8988T (cell line): ENCODE results near the gene PPP2R2C.

Source experiments
- DNase-seq: peaks from one replicate; pipeline ENCODE4 v3.0.0; 2011

Gene PPP2R2C

DNA sequence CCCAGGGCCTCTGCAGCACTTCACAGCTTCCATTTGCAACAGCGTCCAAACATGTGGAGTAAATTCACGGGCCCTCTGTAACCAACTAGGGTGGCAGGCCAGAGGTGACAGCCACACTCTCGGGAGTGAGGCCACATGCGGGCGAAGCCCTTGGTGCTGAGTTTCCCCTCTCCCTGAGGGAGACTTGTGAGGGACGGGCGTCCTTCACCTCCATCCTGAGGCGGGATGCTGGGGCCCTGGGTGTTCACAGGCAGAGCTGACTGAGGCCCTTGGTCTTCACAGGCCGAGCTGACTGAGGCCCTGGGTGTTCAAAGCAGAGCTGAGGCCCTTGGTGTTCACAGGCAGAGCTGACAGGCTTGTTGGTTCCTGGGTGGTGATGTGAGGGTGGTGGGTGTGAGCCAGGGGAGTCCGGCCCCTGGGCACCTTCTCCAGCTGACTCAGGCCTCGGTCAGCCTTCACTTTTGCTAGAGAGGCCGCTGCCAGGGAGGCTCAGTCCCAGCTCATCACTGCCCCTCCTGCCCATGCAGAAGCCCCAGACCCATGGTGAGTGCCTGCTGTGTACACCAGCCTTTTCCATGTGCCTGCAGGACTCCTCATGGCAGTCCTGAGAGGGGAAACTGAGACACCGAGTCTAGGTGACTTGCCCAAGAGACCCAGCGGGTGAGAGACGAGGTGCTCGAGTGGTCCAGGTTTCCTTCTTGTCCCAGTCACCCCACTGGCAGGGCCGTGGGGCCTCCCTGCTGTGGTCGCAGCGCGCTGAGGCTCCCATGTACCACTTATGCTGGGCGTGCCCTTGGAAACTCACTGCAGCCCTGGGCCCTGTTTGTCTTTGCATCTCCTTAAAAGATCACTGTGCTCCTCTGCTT lies 194.2 kb downstream of the PPP2R2C start:
- no peak for DNase-seq

DNA sequence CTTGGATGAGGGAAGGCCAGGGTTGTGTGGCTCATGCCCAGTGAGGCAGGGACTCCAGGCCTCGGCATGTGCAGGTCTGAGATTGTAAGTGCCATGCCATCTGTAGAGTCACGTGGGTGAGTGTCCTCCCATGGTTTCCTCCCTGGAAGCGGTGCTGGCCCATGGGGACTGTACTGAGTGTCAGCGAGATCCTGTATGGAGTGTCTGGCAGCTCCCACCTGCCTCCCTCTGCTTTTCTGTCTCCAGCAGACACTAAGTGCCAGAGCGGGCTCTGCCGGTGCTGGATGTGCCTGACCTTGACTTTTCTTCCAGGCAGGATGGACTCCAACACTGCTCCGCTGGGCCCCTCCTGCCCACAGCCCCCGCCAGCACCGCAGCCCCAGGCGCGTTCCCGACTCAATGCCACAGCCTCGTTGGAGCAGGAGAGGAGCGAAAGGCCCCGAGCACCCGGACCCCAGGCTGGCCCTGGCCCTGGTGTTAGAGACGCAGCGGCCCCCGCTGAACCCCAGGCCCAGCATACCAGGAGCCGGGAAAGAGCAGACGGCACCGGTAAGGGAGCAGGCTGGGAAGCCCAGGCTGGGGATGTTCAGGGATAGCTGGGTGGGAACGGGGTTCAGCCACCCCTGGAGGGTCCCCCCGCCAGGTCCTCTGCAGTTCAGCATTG lies 195.1 kb downstream of the PPP2R2C start:
- DNase-seq, result no peak

DNA sequence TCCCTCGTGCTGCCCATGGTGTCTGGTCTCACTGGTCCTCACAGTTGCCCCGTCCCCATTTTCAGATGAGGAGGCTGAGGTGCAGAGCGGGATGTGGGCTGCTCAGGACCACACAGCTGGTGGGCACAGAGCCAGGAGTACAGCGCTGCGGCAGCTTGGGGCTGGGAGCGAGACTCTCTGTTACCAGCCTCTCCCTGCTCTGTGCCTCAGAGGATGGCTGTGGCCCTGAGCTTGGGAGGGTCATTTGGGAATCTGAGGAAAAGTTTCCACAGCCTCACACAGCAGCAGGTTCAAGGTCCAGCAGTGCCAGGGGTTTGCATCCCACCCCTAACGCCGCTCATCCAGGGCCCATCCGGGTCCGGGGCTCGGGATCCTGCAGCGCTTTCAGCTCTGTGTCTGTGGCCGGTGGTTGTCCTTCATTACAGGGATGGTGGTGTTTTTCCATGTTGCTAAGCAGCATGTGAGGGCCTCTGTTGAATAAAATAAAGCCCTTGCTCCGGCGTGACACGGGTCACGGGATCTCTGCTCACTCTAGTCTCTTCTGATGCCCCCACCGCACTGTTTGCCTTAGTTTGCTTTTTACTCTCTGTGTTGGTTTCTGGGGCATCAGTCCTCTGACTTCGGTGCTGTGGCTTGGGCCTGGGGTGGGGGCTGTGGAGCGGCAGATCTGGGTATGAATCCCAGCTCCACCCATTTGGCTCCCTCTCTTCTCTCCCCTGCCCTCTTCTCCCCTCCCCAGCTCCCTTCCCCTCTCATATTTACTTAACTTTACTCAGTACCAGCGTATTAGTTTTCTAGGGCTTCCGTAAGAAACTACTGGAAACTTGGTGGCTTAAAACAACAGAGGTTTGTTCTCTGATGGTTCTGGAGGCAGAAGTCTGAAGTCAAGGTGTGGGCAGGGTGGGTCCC lies 196.3 kb downstream of the PPP2R2C start:
- no peak for DNase-seq

DNA sequence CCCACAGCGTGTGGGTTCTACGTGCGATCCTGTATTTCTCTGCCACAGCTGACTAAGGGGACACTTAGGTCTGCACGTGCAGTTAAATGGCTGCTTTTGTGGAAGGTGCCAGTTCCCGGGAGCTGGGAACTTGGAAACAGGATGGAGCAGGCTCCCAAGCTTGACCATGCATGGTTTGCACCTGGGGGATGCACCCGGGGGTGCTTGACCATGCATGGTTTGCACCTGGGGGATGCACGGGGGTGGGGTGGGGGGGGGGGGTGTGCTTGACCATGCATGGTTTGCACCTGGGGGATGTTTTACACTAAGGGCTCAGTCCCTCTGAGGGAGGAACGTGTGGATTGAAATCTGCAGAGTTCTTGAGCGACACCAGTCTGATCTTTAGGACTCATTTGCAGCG lies 197.1 kb downstream of the PPP2R2C start:
- no peak for DNase-seq

DNA sequence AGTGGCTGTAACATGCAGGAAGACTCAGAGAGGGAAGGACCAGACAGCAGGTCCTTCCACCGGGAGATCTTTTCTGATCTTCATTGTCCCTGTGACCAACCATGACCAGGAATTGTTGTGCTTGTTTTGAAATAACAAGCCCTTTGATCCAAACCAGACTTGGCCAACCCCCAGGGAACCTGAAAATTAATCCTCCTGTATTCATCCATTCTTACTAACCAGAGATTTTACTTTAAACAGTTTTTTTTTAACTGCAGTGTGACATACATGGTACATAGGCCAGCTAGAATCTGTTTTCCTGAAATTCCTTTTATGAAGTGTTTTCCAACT lies 198.8 kb downstream of the PPP2R2C start:
- no peak for DNase-seq

DNA sequence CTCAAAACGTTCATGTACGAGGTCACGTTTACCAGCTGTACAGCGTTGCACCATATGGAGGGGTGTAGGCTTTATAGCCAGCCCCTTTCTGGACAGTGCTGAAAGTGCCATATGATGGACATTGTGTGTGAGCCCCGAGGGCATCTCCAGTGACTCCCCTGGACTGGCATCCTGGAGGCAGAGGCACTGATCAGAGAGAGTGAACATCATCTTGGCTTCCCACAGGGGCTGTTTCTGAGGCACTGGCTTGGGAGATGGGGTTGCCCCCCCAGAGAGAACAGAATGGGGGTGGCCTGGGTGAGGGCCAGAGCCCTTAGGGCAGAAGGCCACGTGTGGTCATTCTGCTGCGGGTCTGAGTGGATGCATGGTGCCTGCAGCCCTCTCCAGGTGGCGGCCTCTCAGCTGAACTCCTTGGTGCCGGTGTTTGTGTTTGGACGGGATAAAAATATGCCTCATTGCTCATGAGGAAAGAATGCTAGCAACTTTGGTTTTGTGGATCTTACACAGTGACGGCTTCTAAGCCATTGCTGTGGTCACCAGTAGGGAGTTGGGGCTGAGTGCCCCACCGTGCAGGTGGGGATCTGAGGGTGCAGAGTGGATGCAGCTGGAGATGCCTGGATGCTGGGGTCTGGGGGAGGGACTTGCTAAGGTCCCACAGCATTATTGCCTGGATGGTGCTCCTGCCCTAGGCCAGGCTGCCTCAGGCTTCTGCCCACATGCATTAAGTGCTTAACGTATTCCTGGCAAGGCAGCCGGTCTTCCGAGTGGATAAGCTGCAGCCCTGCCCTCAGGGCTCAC lies 199.4 kb downstream of the PPP2R2C start:
- peak; percentile 92 for DNase-seq

DNA sequence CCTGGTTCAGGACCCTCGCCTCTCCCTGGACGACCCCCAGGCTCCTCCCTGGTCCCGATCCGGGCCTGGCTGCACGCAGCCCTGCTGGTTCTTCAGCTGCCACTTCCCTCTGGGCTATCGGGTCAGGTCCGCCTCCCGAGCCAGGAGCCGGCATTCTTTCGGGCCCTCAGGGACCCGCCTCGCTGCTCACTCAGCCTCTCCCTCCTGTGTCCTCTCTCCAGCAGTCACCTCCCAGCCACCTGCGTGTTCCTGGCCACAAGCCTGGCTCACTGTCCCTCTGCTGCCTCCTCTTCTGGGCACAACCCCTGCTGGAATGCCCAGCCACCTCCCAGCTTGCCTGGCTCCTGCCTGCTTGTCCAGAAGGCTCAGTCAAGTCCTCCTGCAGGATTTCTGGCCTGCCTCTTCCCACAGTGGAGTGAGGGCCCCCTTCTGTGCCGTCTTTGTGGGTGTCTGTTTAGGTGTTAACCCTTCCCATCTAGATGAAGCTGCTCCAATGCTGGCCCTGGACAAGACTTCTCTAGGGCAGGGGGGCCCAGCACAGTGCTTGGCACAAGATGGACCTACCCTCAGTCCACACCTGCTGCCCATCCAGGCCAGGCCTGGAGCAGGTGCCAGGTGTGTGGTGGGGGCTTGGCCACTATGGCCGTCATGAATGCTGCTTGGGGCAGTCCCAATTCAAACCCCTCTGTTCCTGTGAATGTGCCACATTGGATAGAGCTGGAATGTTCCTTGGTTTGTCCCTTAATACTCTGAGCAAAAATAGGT lies 200.5 kb downstream of the PPP2R2C start:
- DNase-seq, result no peak

DNA sequence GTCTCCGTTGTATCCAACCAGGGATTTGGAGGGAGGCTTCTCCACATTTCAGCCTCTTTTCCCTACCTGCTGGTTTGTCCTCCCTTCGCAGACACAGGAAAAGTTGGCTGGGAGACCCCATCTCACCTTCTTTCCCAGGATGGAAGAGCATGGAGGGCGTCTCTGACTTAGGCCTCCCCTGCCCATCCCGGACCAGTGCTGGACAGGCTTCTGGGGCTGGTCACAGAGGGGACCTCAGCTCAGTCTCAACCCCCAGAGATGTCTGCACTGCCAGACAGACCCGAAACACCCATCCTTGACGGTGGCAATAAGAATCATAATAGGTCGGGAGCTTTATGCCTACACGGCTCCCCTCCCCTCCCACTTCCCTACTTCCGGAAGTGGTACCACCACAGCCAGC lies 201.2 kb downstream of the PPP2R2C start:
- no peak for DNase-seq

DNA sequence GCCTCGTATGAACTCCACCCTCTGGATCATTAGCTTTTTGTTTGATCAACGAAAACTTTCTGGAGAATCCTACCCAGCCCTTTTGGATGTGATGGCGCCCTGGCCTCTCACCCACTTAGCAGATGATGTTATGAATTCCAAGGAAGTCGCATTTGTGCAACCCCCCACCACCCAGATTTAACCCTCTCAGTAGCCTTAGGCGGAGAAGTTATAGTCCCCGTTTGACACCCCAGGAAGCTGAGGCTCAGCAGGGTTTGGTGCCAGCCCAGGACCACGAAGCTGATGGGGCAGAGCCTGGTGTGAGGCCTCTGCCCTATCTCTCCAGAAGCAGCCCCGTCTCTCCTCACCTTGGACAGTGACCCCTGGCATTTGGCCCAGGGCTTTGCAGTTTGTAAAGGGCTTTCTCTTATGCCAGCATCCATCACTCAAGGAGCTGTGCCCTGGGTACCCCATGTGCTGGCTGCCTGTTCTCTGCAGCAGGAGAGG lies 201.7 kb downstream of the PPP2R2C start:
- no peak for DNase-seq
